ENCODE results near the gene ZNF860.
"Not testable (repeated sequence)": the region's sequence is repeated elsewhere in the genome, so short reads cannot be mapped to it uniquely, and the experiment has no call there.

ZNF860 gene

GRCh38 chr3:31962801-31963205 lies 18.7 kb upstream of the ZNF860 start:
- DNase-seq: peak in 1 of 5 experiments; percentile 59

DNA sequence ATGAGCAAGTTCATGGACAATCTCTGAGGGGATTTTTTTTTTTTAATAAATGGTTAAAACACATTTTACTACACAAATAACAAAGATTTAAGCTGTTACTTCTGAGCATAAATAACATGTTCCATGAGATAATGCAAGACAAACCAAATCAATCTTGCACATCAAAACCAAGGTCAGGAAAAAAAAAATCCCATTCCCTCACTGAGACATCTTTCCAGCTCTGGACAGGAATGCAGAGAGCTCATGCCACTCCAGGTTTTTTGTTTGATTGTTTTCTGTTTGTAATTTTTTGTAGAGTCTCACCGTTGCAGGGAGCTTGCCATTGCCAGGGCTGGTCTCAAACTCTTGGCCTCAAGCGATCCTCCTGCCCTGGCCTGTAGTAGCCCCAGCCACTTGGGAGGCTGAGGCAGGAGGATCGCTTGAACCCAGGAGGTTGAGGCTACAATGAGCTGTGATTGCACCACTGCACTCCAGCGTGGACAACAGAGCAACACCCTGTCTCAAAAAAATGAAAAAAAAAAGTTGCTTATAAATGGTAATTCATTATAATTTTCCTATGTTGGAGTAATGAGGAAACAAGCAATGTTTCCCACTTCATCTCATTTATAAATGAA lies 14.5 kb upstream of the ZNF860 start:
- no peak for DNase-seq

DNA sequence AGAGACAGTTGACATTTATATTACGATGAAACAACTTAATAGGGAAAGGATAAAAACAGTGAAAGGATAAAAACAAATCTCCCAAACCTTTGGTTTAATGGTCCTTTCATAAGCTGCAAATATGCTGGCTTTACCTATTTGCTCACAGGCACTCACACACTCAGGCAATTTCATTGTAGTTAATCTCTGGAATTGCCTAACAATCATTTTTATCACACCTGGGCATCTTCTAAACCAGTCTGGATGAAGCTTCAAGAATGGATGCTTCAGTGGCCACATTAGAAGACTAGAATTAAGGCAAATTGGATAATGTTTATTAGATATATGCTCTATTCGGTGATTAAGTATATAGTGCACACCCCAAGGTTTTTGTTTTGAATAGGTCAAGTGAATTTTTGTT lies 14.0 kb upstream of the ZNF860 start:
- no peak for DNase-seq

DNA sequence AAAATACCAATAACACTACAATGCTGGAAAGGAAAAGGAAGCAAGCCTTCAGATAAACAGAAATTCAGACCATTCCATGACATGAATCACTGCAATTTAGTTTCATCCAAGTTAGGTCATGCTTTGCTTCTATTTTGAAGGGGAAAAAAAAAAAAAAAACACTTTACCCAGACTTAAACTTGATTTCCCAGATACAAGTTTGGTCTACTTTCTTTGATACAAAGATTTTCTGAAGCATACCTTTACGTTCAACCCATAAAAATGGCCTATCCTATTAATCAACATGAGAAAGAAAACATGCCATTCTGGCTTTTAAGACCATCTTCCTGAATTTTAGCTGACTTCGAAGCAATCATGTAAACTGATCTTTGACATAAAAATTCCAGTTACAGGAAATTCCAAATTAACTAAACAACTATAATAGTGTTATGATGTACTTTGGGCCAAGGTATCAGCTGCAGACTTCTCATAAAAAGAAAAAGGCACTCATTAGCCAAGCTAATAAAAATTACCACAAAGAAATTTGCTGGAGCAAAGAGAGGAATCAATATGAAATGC lies 13.1 kb upstream of the ZNF860 start:
- DNase-seq: no peak

DNA sequence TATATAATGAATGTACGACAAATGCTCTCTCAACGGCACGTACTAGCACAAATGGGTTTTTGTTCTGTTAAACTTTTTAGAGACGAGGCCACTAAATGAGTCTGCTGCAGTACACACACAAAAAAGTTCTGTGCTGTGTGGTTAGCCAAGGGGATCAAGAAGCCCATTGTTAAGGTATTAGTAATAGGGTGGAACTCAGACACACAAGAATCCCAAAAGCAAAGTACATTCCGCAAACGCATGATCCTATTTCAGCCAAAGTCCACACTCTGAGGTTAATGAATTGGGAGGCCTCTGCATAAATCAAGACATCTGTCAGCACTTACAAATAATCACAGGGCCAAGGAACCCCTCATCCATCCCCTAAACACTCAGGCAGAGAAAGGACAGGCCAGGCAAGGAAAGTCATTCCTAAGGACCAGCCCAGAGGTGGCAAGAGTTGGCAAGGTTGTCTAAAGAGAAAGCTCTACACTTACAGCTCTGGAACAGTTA lies 12.6 kb upstream of the ZNF860 start:
- DNase-seq: no peak

DNA sequence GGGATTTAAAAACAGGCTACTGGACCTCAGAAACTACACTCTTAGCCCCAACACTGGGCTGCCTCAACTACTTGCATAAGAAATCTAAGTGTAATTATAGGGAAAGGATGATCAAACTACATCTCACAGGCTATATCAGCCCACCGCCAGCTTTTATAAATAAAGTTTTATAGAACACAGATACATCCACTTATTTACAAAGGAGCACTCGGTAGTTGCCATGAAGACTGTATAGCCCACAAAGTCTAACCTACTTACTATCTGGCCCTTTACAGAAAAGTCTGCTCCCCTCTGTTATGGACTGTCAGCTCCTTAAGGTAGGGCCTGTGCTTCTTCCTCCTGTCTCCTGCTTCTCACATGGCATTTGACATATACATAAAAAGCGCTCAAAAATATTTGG lies 9.9 kb upstream of the ZNF860 start:
- no peak for DNase-seq

DNA sequence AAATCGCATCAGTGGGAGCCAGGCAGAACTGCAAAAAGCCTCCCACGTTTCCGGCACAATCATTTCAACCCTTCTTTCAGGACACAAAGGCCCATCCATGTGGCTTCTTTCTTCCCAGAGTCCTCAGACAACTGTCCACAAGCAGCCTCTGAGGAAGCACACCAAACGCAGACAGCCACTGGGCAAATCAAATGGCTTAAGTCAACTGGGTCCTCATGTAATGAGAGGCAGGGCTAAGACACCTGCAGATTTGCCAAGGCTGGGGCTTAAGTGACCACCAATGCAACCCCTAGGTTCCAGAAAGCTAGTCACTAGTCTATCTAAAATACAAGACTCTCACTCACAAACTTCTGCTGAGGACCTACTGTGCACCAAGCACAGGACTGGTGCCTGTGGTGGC lies 8.5 kb upstream of the ZNF860 start:
- no peak for DNase-seq

DNA sequence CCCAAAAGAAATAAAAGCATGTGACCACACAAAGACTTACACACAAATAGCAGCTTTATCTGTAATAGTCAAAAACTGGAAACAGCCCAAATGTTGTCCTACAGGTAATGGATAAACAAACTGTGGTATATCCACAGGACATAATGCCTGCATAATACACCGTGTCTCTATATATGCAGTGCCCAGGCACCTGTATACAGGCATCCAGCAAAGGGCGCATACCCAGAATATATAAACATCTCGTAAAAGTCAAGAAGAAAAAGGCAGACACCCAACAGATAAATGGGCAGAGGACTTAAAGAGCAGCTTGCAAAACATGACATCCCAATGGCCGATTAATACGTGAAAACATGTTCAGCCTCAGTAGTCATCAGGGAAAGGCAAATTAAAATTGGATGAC lies 7.7 kb upstream of the ZNF860 start:
- DNase-seq: no peak

GRCh38 chr3:31974471-31974870 lies 7.1 kb upstream of the ZNF860 start:
- DNase-seq: no peak

GRCh38 chr3:31974964-31975363 lies 6.6 kb upstream of the ZNF860 start:
- DNase-seq: no peak

- no peak for DNase-seq
Observed at GRCh38 chr3:31976302-31976701, 5.2 kb upstream of the ZNF860 start.

- no peak for DNase-seq
Observed at GRCh38 chr3:31977736-31978135, 3.8 kb upstream of the ZNF860 start.

DNA sequence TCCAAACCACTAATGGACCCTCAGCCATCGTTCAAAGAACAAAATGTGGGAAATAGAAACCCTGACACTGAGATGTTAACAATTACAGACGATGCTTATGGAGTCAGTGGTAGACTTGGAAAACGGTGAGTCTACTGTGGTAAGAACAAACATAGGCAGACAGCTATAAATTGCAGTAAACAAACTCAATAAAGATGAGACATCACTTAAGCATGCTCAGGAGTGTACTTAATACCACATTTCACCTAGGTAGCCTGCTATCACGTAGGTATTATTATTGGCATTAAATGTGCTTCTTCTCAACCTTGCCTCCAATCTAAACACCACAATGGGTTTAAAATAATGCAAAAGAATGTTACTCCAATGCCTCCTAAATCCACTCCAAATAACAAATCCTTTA lies 3.0 kb upstream of the ZNF860 start:
- DNase-seq: no peak

DNA sequence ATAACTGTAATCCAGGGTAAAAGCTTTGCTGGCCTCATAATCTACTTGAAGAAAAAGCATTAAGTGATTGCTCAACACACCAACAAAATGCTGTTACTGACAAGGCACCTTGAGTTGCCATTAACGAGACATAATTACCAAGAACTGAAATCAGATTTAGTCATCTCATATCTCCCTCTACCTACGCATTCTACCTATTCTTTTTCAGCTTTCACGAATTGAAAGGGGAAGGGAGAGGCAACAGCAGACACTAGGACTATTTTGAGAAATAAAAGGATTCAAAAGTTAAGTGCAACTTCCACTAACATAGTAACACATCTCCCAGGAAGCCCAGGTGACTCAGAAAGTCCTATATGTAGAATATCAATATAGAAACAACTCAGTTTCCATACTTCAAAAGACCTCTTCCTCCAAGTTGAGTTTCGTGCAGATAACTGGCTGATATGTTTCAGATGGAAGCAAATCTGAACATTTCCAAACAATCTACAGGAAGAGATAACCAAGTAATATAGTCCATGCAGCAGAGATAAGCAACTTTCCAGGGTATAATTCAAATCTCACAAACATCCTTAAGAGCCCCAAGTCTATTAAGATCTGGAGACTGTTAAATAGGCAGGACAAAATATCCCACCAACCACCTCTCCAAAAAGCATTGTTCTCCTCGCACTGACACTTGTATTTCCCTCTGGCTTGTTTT lies 2.4 kb upstream of the ZNF860 start:
- DNase-seq: peak in 1 of 5 experiments; percentile 47

GRCh38 chr3:31980530-31981205 lies 882 bp upstream of the ZNF860 start:
- peak in 4 of 5 experiments; percentile 3 to 85 (median 18) for DNase-seq

- no peak for DNase-seq
Observed at GRCh38 chr3:31984321-31984720, 2.8 kb downstream of the ZNF860 start.

DNA sequence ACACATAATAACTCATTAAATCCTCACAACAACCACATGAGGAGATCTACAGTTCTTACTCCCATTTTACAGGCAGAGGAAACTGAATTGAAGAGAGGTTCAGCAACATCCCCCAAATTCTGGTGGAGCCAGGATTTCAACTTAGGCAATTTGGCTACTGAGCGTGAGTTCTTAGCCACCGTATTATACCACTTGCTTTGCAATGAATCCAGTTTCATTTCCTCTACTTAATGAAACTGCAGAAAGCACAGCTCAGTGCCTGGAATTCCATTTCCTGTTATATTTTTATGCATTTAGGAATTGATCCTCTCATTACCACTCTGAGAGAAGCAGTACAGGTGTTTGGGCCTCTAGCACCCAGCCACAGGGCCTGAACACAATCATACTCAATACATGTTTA lies 4.3 kb downstream of the ZNF860 start:
- no peak for DNase-seq

DNA sequence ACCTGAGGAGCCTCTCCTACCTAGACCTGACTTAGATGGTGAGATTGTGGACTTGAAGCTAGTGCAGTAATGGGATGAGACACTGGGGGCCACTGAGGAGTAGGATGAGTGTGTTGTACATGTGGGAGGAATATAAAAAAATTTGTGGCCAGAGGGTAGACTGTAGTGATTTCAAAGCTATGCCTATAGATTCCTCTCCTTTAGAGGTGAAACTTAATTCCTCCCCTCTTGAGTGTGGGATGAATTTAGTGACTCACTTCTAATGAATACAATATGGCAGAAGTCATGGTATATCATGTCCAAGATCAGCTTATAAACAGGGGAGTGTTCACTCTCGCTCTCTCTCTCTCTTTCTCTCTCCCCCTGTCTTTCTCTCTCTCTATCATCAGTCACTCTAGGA lies 6.7 kb downstream of the ZNF860 start:
- DNase-seq: no peak

DNA sequence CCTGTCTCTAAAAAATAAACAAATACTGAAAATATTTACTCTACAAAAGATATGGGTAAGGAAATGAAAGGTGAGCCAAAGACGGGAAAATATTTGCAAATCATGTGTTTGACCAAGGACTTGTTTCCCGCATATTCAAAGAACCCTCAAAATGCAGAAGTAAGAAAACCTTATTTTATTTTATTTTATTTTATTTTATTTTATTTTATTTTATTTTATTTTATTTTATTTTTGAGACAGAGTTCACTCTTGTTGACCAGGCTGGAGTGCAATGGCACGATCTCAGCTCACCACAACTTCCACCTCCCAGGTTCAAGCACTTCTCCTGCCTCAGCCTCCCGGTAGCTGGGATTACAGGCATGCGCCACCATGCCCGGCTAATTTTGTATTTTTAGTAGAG lies 11.4 kb downstream of the ZNF860 start:
- DNase-seq: not testable (repeated sequence)

DNA sequence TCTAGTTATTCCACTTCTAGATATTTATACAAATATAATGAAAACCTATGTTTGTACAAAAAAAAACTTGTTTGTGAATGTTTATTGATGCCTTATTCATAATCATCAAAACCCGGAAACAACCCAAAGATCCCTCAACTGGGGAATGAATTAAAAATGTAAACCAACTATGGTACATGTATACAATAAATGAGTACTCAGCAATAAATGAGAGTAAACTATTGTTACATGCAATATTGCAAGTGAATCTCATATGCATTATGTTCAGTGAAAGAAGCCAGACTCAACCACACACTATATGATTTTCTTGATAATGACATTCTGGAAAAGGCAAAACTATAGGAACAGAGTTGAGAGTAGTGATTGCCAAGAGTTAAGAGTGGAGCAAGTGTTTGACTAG lies 12.3 kb downstream of the ZNF860 start:
- no peak for DNase-seq

DNA sequence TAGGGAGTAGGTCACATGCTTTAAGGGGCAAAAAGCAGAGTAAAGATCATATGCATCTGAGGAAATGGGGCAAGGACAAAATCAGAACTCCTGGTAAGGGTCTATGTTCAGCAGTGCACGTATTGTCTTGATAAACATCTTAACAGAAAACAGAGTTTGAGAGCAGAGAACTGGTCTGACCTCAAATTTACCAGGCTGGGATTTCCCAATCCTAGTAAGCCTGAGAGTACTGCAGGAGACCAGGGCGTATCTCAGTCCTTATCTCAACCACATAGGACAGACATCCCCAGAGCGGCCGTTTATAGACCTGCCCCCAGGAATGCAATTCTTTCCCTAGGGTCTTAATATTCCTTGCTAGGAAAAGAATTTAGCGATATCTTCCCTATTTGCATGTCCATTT lies 13.5 kb downstream of the ZNF860 start:
- peak in 1 of 5 experiments; percentile 51 for DNase-seq

GRCh38 chr3:31996195-31996594 lies 14.6 kb downstream of the ZNF860 start:
- DNase-seq: peak in 1 of 5 experiments; percentile 83

DNA sequence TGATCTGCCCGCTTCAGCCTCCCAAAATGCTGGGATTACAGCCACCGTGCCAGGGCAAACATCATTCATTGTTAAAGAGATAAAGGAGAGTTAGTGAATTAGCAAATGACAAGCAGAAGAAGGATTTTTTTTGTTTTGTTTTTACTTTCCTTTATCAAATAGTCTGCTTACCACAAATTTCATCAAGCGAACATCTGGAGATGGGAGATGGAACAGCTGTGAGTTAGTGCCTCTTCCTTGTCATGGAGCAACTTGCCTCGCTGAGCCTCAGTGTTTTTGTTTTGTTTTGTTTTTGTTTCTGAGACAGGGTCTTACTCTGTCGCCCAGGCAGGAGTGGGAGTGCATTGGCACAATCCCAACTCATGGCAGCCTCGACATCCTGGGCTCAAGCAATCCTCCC lies 15.9 kb downstream of the ZNF860 start:
- DNase-seq: no peak

Data from T-helper 2 cell (primary cell).